ENCODE data around the gene TUNAR.

GRCh38 chr14:95941897-95942296 is 65.3 kb downstream of the TUNAR start:
- no peak for TF ChIP-seq CTCF (conservative IDR thresholded peaks at IDR 0.05; ENCODE audit: low read depth in 2 of 2)
- no peak for TF ChIP-seq EZH2 (IDR thresholded peaks at IDR 0.05; ENCODE audit: low read depth, unreplicated experiment)
- no peak for TF ChIP-seq REST (IDR thresholded peaks at IDR 0.05; ENCODE audit: unreplicated experiment)
- TF ChIP-seq ETS1 (IDR thresholded peaks at IDR 0.05), result no peak
- no peak for TF ChIP-seq CREB1 (CRISPR knock-in tag; IDR thresholded peaks at IDR 0.05; ENCODE audit: low read depth)
- no peak for TF ChIP-seq ZNF331 (CRISPR knock-in tag; IDR thresholded peaks at IDR 0.05; ENCODE audit: low read depth)
- no peak for TF ChIP-seq POLR2AphosphoS5 (IDR thresholded peaks at IDR 0.05; ENCODE audit: low read depth)
- TF ChIP-seq STAT1 (IDR thresholded peaks at IDR 0.05; ENCODE audit: unreplicated experiment), result no peak
- no peak for TF ChIP-seq NANOG (IDR thresholded peaks at IDR 0.05; ENCODE audit: borderline replicate concordance)
- TF ChIP-seq EZH2phosphoT487 (IDR thresholded peaks at IDR 0.05; ENCODE audit: unreplicated experiment), result no peak
- no peak for TF ChIP-seq ZNF462 (CRISPR knock-in tag; IDR thresholded peaks at IDR 0.05)
